K562 (cell line): ENCODE results near the gene ZKSCAN5. TPM values are rescaled to one million over a fixed set of nuclear protein-coding genes. Genes with fewer than 3 reads are reported as not detected.

Experiments
- ATAC-seq: fragments of 200-7000 bp; cut with Tn5 transposase; 3 replicates; pipeline ENCODE4 v1.9.1; 2020; ENCODE audit warnings: moderate library complexity
- BruUV-seq: library from RNA; stranded (reverse); fragments of 400-500 nt; replicated peaks from 2 replicates; lab custom pipeline; 2021; lab: Mats Ljungman, UMichigan
- CTCF ChIA-PET: fragments of 300-600 bp; formaldehyde crosslinking; extraction: SDS; loops from one replicate; lab custom pipeline; 2021; ENCODE audit warnings: low intra/inter-chr PET ratio; lab: Yijun Ruan, JAX
- POLR2A ChIA-PET: fragments of 300-600, 350-650 bp; sonication (Branson Sonifier 250); formaldehyde crosslinking; extraction: SDS; loops from one replicate; lab custom pipeline; 2021; ENCODE audit warnings: antibody characterized with exemption, inconsistent platforms; lab: Yijun Ruan, JAX
- DNase-seq, 4 experiments: peaks; one replicate each; pipeline versions ENCODE4 v3.0.0 to v3.0.0-alpha.2; 2011 to 2018; ENCODE audit warnings: low spot score in 3 of 4, mixed read lengths in 3 of 4; ENCODE audit errors: extremely low read depth in 1 of 4
- FAIRE-seq: peaks from 2 replicates; lab custom pipeline; 2011; peaks lifted over from hg19 to GRCh38; lab: Jason Lieb, UNC
- H2AFZ ChIP-seq: 2 replicates; pipeline ENCODE4 v1.6.0; 2011; ENCODE audit warnings: low read depth, low read length, control low read depth, inconsistent platforms
- H3K27ac ChIP-seq: fragments of 200-600 bp; 3 replicates; pipeline ENCODE4 v1.8.0; 2011; ENCODE audit warnings: low read depth, mild to moderate bottlenecking, control low read depth, inconsistent platforms, low read length, moderate library complexity, mixed read lengths; ENCODE audit errors: extremely low read depth
- H3K27me3 ChIP-seq, 2 experiments: fragments of 300-600 bp in 1 of 2; 2 replicates in 1 of 2; 3 replicates in 1 of 2; pipeline versions ENCODE4 v1.6.0 to v1.8.0; 2011; ENCODE audit warnings: inconsistent platforms in 2 of 2, low read length in 2 of 2, mild to moderate bottlenecking in 1 of 2, mixed read lengths in 1 of 2, moderate library complexity in 1 of 2; ENCODE audit not compliant: control insufficient read depth in 2 of 2, insufficient read depth in 2 of 2
- H3K36me3 ChIP-seq: fragments of 300-600 bp; 3 replicates; pipeline ENCODE4 v1.8.0; 2011; ENCODE audit warnings: mild to moderate bottlenecking, low read length, inconsistent platforms; ENCODE audit not compliant: control insufficient read depth, insufficient read depth
- H3K4me1 ChIP-seq, 2 experiments: fragments of 200-600 bp in 1 of 2; replicated peaks in 1 of 2; 2 replicates in 1 of 2; 3 replicates in 1 of 2; pipeline versions ENCODE4 v1.5.1 to v1.8.0; 2011; ENCODE audit warnings: inconsistent platforms in 2 of 2, low read length in 2 of 2, mild to moderate bottlenecking in 1 of 2, mixed read lengths in 1 of 2, moderate library complexity in 1 of 2; ENCODE audit not compliant: control insufficient read depth in 2 of 2, insufficient read depth in 2 of 2
- H3K4me2 ChIP-seq: 2 replicates; pipeline ENCODE4 v1.6.1; 2011; ENCODE audit warnings: low read length, control low read depth, inconsistent platforms, mixed read lengths; ENCODE audit not compliant: insufficient read depth
- H3K4me3 ChIP-seq: fragments of 200-600 bp; sonication (generic), shearing (Covaris generic); 2 replicates; pipeline ENCODE4 v1.5.1; 2016; ENCODE audit warnings: control low read depth, inconsistent platforms
- H3K79me2 ChIP-seq: fragments of 200-600 bp; 3 replicates; pipeline ENCODE4 v1.8.0; 2011; ENCODE audit warnings: low read length, inconsistent platforms; ENCODE audit not compliant: control insufficient read depth, insufficient read depth
- H3K9ac ChIP-seq, 2 experiments: 2 replicates each; pipeline versions ENCODE4 v1.6.0 to v1.6.1; 2011; ENCODE audit warnings: low read depth in 2 of 2, low read length in 2 of 2, control low read depth in 1 of 2, inconsistent platforms in 1 of 2, mild to moderate bottlenecking in 1 of 2, mixed read lengths in 1 of 2; ENCODE audit not compliant: insufficient read depth in 1 of 2
- H3K9me1 ChIP-seq: one replicate; pipeline ENCODE4 v1.6.0; 2011; ENCODE audit warnings: inconsistent platforms, mild to moderate bottlenecking, low read length, moderate library complexity; ENCODE audit not compliant: control insufficient read depth, insufficient read depth
- H3K9me3 ChIP-seq: replicated peaks from 2 replicates; pipeline ENCODE4 v1.5.1; 2011; ENCODE audit warnings: low read depth, low read length, inconsistent platforms; ENCODE audit not compliant: control insufficient read depth, insufficient read depth
- H4K20me1 ChIP-seq: replicated peaks from 2 replicates; pipeline ENCODE4 v1.6.1; 2011; ENCODE audit warnings: low read length, inconsistent platforms, mixed read lengths; ENCODE audit not compliant: control insufficient read depth, insufficient read depth
- EWSR1 ChIP-seq: fragments of 450-650 bp; IDR thresholded peaks from 2 replicates; pipeline ENCODE4 v1.6.1; 2018; ENCODE audit warnings: borderline replicate concordance, mild to moderate bottlenecking, low read depth, moderate library complexity; ENCODE audit not compliant: partially characterized antibody
- FOXJ2 ChIP-seq: fragments of 200-800 bp; sonication (Bioruptor generic); IDR thresholded peaks from 2 replicates; pipeline ENCODE4 v1.6.1; 2016; ENCODE audit warnings: missing genetic modification characterization, missing compliant biosample characterization
- GTF2A2 ChIP-seq: IDR thresholded peaks from 2 replicates; pipeline ENCODE4 v1.6.1; 2016; ENCODE audit warnings: mild to moderate bottlenecking, missing genetic modification characterization, missing compliant biosample characterization
- HDGF ChIP-seq: fragments of 450-650 bp; IDR thresholded peaks from 2 replicates; pipeline ENCODE4 v1.6.1; 2016
- NRF1 ChIP-seq, 2 experiments: fragments of 450-650 bp; IDR thresholded peaks in 1 of 2; conservative IDR thresholded peaks in 1 of 2; 2 replicates each; pipeline ENCODE4 v1.6.1; 2014; ENCODE audit warnings: mild to moderate bottlenecking in 2 of 2
- POLR2B ChIP-seq: fragments of 450-650 bp; IDR thresholded peaks from 2 replicates; pipeline ENCODE4 v1.6.1; 2018; ENCODE audit warnings: low read depth; ENCODE audit not compliant: partially characterized antibody
- SMARCA5 ChIP-seq: fragments of 450-650 bp; IDR thresholded peaks from 2 replicates; pipeline ENCODE4 v1.6.1; 2016
- SPI1 ChIP-seq: IDR thresholded peaks from 2 replicates; pipeline ENCODE4 v1.6.1; 2011; ENCODE audit warnings: low read depth, low read length, control low read depth, borderline replicate concordance
- ZFP36 ChIP-seq: fragments of 150-350 bp; IDR thresholded peaks from 2 replicates; pipeline ENCODE4 v1.6.1; 2018; ENCODE audit warnings: low read length, low read depth; ENCODE audit not compliant: partially characterized antibody
- ZFX ChIP-seq: sonication (generic); formaldehyde crosslinking; IDR thresholded peaks from 2 replicates; pipeline ENCODE4 v1.8.0; 2022; ENCODE audit warnings: mild to moderate bottlenecking, missing genetic modification reagents, moderate library complexity
- ZNF740 ChIP-seq, 3 experiments: fragments of 200-800 bp in 1 of 3; sonication (Bioruptor generic) in 1 of 3; sonication (generic) in 1 of 3; formaldehyde crosslinking in 1 of 3; IDR thresholded peaks; 2 replicates each; pipeline versions ENCODE4 v1.6.1 to v1.8.0; 2016 to 2022; ENCODE audit warnings: mild to moderate bottlenecking in 2 of 3, missing compliant biosample characterization in 2 of 3, missing genetic modification characterization in 2 of 3, missing genetic modification reagents in 1 of 3
- ZNF780A ChIP-seq: fragments of 250-450 bp; sonication (Bioruptor Pico); IDR thresholded peaks from 2 replicates; pipeline ENCODE4 v1.5.0; 2021; ENCODE audit warnings: mild to moderate bottlenecking
- WGBS: fragments of 100-300 bp; shearing (Covaris generic); methylation state at CpG from one replicate; pipeline ENCODE4 v1.1.6; 2016; ENCODE audit warnings: low coverage, mixed read lengths; ENCODE audit not compliant: insufficient coverage; ENCODE audit errors: missing lambda C conversion rate; 5-methylcytosine and 5-hydroxymethylcytosine counted together
- in situ Hi-C: fragments of 300-500 bp; cut with MboI; formaldehyde crosslinking; loops from 4 replicates; pipeline ENCODE4 v1.15.0; 2018; ENCODE audit warnings: inconsistent platforms, mixed read lengths
- intact Hi-C: fragments of 100-400 bp; cut with micrococcal nuclease; formaldehyde crosslinking; loops from 2 replicates; pipeline ENCODE4 v1.14.2; 2022
- polyA plus RNA-seq, 8 experiments: library from polyadenylated mRNA; depleted of rRNA in 4 of 8; stranded (reverse) in 5 of 8; unstranded in 3 of 8; fragments of >200 nt; fragmentation: Nextera tagmentation in 2 of 8; fragmentation: Illumina TruSeq in 1 of 8; extraction: Ambion mirVana in 2 of 8; extraction: Trizol in 1 of 8; gene quantifications; 2 replicates each; pipeline versions ENCODE4 v1.2.1 to v1.2.3, GENCODE V29; 2011 to 2014; ENCODE audit warnings: inconsistent platforms in 1 of 8, missing spikeins in 1 of 8
- total RNA-seq, 7 experiments: library from RNA; depleted of rRNA in 6 of 7; stranded (reverse); fragments of >200 nt in 6 of 7; fragmentation: Illumina TruSeq in 2 of 7; extraction: Trizol in 2 of 7; gene quantifications; 2 replicates each; pipeline versions ENCODE4 v1.2.1 to v1.2.3, GENCODE V29; 2011 to 2021; ENCODE audit warnings: low replicate concordance in 1 of 7
- TF ChIP-seq, protein P1 (sequence below): fragments of 450-650 bp; formaldehyde crosslinking; IDR thresholded peaks from 2 replicates; pipeline ENCODE4 v1.4.0; 2020; ENCODE audit warnings: mild to moderate bottlenecking, moderate library complexity
- TF ChIP-seq, protein P2 (sequence below), 2 experiments: IDR thresholded peaks in 1 of 2; conservative IDR thresholded peaks in 1 of 2; 2 replicates each; pipeline ENCODE4 v1.6.1; 2016; ENCODE audit warnings: low read depth in 2 of 2, mild to moderate bottlenecking in 1 of 2, missing compliant biosample characterization in 1 of 2, missing genetic modification characterization in 1 of 2, moderate library complexity in 1 of 2

ZKSCAN5 gene
- total and polyA plus RNA-seq, 9 of the 15 experiments (the other 6 are each of a cell fraction or from before 2014, with no cell fraction given), result 4.2 to 19.0 (median 15.0) TPM

GRCh38 chr7:99499721-99500636 lies 4.5 kb upstream of the ZKSCAN5 start, which contains the start of gene ZNF394 (continued):
- TF ChIP-seq ZFP36, result no peak
- TF ChIP-seq SPI1, result no peak
- 0 out of 2 replicates have a peak, but pooled peaks have one; percentile 27 for TF ChIP-seq FOXJ2 (tag)
- no peak for TF ChIP-seq ZNF780A (CRISPR knock-in tag)
- peak; percentile 96 for TF ChIP-seq POLR2B

GRCh38 chr7:99500637-99501009 lies 3.8 kb upstream of the ZKSCAN5 start:
- no peak for ATAC-seq
- FAIRE-seq, result no peak
- peaks cover 32% of the 10 kb centered on the region for H3K36me3 ChIP-seq
- H3K4me2 ChIP-seq, result peak overlapping the region; percentile 93
- H3K9me1 ChIP-seq, result peaks cover 3% of the 10 kb centered on the region
- BruUV-seq, result no TSS peak
- CTCF ChIA-PET, result interaction anchor here (0.6 kb wide), 1 partner anchor 52 kb away, joined by 3 read pairs; no protein-coding TSS in a partner anchor
- peaks cover 53% of the 10 kb centered on the region for H3K79me2 ChIP-seq
- POLR2A ChIA-PET, result interaction anchor here (0.8 to 1.4 kb wide), 3 partner anchors 21 to 334 kb away, joined by 3 to 4 read pairs (median 3); no protein-coding TSS in a partner anchor
- H2AFZ ChIP-seq, result peak overlapping the region; percentile 87
- peaks cover 20% of the 10 kb centered on the region for H4K20me1 ChIP-seq
- in situ Hi-C loops (no loop called here), intact Hi-C loops (loop anchor here (1.0 kb wide), 1 partner anchor 28 kb away; the partner anchor contains the start of gene ZNF789)
- 43% methylated on average over 16 of the region's 16 CpGs for whole genome bisulfite sequencing
- no peak for DNase-seq
- H3K27ac ChIP-seq, result peak overlapping the region; percentile 87
- no peaks in the 10 kb centered on the region for H3K27me3 ChIP-seq
- H3K9me3 ChIP-seq, result peaks cover 7% of the 10 kb centered on the region; the same call in 1 of the 2 replicates
- peaks cover 5 to 27% of the 10 kb centered on the region in 2 experiments; a peak in 3 of 5 replicates for H3K4me1 ChIP-seq
- peak overlapping the region; percentile 84 to 99 for H3K9ac ChIP-seq
- H3K4me3 ChIP-seq, result peak overlapping the region; percentile 97
- no peak for TF ChIP-seq GTF2A2 (tag)
- TF ChIP-seq ZFX (CRISPR knock-in tag), result no peak
- no peak for TF ChIP-seq HDGF
- TF ChIP-seq EWSR1, result no peak
- TF ChIP-seq, protein P1, sequence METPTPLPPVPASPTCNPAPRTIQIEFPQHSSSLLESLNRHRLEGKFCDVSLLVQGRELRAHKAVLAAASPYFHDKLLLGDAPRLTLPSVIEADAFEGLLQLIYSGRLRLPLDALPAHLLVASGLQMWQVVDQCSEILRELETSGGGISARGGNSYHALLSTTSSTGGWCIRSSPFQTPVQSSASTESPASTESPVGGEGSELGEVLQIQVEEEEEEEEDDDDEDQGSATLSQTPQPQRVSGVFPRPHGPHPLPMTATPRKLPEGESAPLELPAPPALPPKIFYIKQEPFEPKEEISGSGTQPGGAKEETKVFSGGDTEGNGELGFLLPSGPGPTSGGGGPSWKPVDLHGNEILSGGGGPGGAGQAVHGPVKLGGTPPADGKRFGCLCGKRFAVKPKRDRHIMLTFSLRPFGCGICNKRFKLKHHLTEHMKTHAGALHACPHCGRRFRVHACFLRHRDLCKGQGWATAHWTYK (CRISPR knock-in tag), result no peak
- TF ChIP-seq NRF1 (conservative IDR thresholded peaks at IDR 0.05 in 1 of 2, IDR thresholded peaks at IDR 0.05 in 1 of 2), result no peak
- TF ChIP-seq, protein P2, sequence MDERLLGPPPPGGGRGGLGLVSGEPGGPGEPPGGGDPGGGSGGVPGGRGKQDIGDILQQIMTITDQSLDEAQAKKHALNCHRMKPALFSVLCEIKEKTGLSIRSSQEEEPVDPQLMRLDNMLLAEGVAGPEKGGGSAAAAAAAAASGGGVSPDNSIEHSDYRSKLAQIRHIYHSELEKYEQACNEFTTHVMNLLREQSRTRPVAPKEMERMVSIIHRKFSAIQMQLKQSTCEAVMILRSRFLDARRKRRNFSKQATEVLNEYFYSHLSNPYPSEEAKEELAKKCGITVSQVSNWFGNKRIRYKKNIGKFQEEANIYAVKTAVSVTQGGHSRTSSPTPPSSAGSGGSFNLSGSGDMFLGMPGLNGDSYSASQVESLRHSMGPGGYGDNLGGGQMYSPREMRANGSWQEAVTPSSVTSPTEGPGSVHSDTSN (CRISPR knock-in tag; IDR thresholded peaks at IDR 0.05; ENCODE audit: low read depth), result no peak
- TF ChIP-seq, protein P2 (tag; conservative IDR thresholded peaks at IDR 0.05; ENCODE audit: low read depth), result no peak
- no peak for TF ChIP-seq ZNF740 (CRISPR knock-in tag; IDR thresholded peaks at IDR 0.05)
- TF ChIP-seq ZNF740 (tag; IDR thresholded peaks at IDR 0.05), result no peak
- 0 out of 2 replicates have a peak, but pooled peaks have one; percentile 27 for TF ChIP-seq SMARCA5
